Lower leg skin (tissue), 4 donors: ENCODE measurements around the gene CCSER2. TPM values are rescaled to one million over a fixed set of nuclear protein-coding genes. Genes with fewer than 3 reads are reported as not detected.

ENCODE experiments used
- DNase-seq, 2 donors: peaks; one replicate each; pipeline ENCODE4 v3.0.0-alpha.2; 2019; ENCODE audit warnings: low spot score in 2 of 2
- H3K4me3 ChIP-seq: fragments of 200-600 bp; sonication (generic); 2 replicates; pipeline ENCODE4 v1.5.1; 2017; ENCODE audit warnings: mild to moderate bottlenecking, low read depth; ENCODE audit not compliant: poor library complexity, severe bottlenecking
- POLR2A ChIP-seq, 2 donors: fragments of 450-650 bp; IDR thresholded peaks; one replicate each; pipeline ENCODE4 v1.6.1; 2016 to 2017; ENCODE audit warnings: antibody characterized with exemption in 2 of 2, mild to moderate bottlenecking in 1 of 2, moderate library complexity in 1 of 2
- WGBS, 2 donors: methylation state at CpG; one replicate each; pipeline ENCODE4 v1.1.5; 2018; 5-methylcytosine and 5-hydroxymethylcytosine counted together
- intact Hi-C: fragments of 100-400 bp; cut with DNase I; formaldehyde crosslinking; loops from one replicate; pipeline ENCODE4 v1.15.0; 2023; ENCODE audit warnings: low total_unique reads
- total RNA-seq, 4 donors: library from RNA; depleted of rRNA; stranded (reverse); fragments of >200 nt; gene quantifications; one replicate each; pipeline ENCODE4 v1.1.0, GENCODE V29; 2016
- TF ChIP-seq, protein P1 (sequence below), 3 donors: fragments of 450-650 bp; IDR thresholded peaks; one replicate each; pipeline ENCODE4 v1.5.1; 2016; ENCODE audit warnings: antibody characterized with exemption in 3 of 3, mild to moderate bottlenecking in 3 of 3, moderate library complexity in 2 of 3

CCSER2 gene
- total RNA-seq, 4 donors from 2014 or later = 33.3 to 69.5 (median 47.7) TPM

DNA sequence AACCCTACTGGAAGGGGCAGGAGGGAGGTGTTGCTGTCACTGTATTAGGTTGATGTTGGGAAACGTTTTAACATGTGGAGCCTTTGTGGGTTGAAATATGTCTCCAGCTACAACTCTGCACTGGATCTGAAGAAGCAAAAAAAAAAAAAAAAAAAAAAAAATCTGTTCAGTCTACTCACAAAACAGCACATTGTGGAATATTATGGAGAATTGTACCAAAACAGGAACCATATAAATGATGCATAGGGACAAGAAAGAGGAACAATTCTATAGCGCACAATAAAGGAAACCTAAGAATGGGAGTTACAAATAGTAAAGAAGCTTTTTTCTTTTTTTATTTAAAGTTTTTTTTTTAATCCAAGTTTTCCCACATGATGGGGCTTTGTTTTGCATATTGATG lies 63.8 kb downstream of the CCSER2 start:
- intact Hi-C loops = no loop called here
- 59 to 64% methylated on average over 2 of the region's 2 CpGs for WGBS, 2 donors
- no peak for DNase-seq
- no peak overlapping the region for H3K4me3 ChIP-seq
- TF ChIP-seq, protein P1, sequence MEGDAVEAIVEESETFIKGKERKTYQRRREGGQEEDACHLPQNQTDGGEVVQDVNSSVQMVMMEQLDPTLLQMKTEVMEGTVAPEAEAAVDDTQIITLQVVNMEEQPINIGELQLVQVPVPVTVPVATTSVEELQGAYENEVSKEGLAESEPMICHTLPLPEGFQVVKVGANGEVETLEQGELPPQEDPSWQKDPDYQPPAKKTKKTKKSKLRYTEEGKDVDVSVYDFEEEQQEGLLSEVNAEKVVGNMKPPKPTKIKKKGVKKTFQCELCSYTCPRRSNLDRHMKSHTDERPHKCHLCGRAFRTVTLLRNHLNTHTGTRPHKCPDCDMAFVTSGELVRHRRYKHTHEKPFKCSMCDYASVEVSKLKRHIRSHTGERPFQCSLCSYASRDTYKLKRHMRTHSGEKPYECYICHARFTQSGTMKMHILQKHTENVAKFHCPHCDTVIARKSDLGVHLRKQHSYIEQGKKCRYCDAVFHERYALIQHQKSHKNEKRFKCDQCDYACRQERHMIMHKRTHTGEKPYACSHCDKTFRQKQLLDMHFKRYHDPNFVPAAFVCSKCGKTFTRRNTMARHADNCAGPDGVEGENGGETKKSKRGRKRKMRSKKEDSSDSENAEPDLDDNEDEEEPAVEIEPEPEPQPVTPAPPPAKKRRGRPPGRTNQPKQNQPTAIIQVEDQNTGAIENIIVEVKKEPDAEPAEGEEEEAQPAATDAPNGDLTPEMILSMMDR (IDR thresholded peaks at IDR 0.05) = no peak
- TF ChIP-seq POLR2A (IDR thresholded peaks at IDR 0.05) = no peak

DNA sequence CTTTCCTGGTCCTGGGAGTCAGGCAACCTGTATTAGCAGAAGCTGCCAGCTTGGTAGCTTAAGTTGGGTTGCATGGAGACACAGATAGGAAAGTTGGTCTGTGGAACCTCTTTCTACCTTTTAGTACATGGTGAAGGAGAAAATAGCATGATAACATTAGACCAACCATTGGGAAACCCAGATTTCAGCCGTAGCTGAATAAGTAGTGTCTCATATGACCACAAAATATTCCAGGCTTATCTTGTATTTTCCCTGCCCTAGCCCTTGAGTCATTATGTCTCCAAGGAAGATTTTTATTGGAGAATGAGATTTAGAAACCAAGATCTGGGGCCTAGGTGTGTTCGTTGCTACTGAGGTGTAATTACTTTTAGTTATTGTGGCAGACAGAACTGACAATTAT lies 67.2 kb downstream of the CCSER2 start:
- no peak for TF ChIP-seq POLR2A (IDR thresholded peaks at IDR 0.05)
- TF ChIP-seq, protein P1 (IDR thresholded peaks at IDR 0.05) = no peak
- 76 to 83% methylated on average over 2 of the region's 2 CpGs for WGBS, 2 donors
- intact Hi-C loops = no loop called here
- H3K4me3 ChIP-seq = no peak overlapping the region
- no peak for DNase-seq

DNA sequence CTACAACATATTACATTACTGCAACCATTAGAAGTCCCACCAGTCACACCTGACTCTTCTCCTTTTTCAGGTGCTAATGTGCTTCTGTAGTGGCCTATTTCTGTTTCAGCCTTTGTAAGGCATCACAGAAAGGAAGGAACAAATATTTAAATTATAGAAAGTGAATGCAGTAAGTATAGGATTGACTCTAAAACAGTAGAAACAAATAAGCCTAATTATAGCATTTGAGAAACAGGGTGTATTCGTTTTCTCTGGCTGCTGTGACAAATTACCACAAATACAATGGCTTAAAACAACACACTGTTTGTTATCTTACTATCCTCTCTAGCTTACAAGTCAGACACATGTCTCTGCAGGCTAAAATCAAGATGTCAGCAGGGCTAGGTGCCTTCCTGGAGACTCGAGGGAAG lies 69.4 kb downstream of the CCSER2 start:
- H3K4me3 ChIP-seq = no peak overlapping the region
- no peak for DNase-seq
- intact Hi-C loops = no loop called here
- TF ChIP-seq, protein P1 (IDR thresholded peaks at IDR 0.05) = no peak
- TF ChIP-seq POLR2A (IDR thresholded peaks at IDR 0.05) = no peak
- WGBS, 2 donors = 25 to 36% methylated on average over 2 of the region's 2 CpGs

DNA sequence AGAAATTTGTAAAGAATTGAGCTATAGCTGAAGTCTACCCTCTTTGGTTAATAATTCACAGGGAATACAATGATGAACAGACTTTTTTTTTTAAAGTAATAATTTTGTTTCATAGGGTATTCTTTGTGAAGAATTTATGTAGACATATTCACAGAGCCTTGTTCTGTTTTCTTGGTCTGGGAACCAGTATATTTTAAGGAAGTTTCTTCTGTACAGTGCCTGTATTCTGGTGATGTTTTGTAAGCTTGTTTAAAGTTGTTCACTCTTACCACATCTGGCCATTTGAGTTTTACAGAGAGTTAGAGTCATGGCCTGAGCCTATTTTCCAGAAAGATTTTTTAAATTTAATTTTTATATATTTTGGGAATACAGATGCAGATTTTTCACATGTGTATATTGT lies 70.3 kb downstream of the CCSER2 start:
- intact Hi-C loops = no loop called here

DNA sequence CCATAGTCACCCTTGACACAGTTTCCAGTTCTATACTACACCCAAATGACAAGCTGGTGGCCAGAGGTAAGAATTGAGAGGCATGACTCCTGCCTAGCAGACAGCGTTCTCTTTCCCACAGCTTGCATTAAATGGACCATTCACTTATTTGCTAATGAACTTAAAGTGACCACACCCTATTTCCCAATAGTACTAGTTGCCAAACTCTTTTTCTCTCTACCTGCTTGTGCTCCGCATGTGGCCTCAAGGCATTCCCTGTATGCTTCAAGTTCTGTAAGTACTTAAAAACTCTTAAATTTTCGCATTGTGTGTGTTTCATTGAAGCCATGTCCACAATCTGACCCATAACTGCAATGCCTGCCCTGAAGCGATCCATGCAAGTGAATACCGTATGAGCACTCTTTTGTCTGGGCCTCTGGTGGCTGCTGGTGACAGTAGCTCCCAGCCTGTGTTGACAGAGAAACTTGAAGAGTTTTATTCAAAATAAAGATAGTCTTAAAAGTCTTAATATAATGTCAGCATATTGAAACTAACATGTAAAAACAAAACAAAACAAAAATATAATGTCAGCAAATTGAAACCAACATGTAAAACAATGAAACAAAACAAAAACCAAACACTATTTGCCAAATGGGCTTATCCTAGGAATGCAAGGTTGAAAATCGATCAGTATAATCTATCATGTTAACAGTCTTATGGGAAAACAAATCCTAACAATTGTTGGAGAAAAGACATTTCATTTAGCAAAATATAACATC lies 73.6 kb downstream of the CCSER2 start:
- intact Hi-C loops = no loop called here
- DNase-seq = no peak
- 54 to 60% methylated on average over 6 of the region's 6 CpGs for WGBS, 2 donors
- TF ChIP-seq POLR2A (IDR thresholded peaks at IDR 0.05) = no peak
- TF ChIP-seq, protein P1 (IDR thresholded peaks at IDR 0.05) = no peak
- H3K4me3 ChIP-seq = no peak overlapping the region

More for the DNA sequence above, 70.3 kb downstream of the CCSER2 start:
- DNase-seq = no peak
- no peak overlapping the region for H3K4me3 ChIP-seq
- no peak for TF ChIP-seq POLR2A (IDR thresholded peaks at IDR 0.05)
- TF ChIP-seq, protein P1 (IDR thresholded peaks at IDR 0.05) = no peak

DNA sequence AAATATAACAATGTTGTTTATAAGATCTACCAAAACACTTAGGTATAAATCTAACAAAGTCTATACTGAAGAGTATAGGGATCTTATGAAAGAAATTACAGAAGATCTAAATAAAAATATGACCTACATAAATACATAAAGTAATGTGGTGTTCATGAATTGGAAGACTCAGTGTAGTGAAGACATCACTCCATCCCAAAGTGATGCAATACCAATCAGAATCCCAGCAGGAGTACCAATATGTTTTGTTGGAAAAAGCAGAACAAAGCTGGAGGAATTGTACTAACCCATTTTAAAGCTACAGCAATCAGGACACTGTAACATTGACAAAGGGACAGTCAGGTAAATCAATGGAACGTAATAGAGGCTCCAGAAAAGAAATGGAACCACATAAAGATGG lies 76.4 kb downstream of the CCSER2 start:
- no peak overlapping the region for H3K4me3 ChIP-seq
- no peak for DNase-seq
- no peak for TF ChIP-seq POLR2A (IDR thresholded peaks at IDR 0.05)
- TF ChIP-seq, protein P1 (IDR thresholded peaks at IDR 0.05) = no peak
- intact Hi-C loops = no loop called here
- 95 to 100% methylated on average over 1 of the region's 1 CpG for WGBS, 2 donors
